Mesendoderm (in vitro differentiated cells): ENCODE data around the gene KCNJ10.

ENCODE experiments used
- DNase-seq: peaks from one replicate; pipeline ENCODE4 v3.0.0; 2013
- H2AK5ac ChIP-seq: 2 replicates; pipeline ENCODE4 v1.6.1; 2013; ENCODE audit warnings: low read length, inconsistent platforms
- H2BK120ac ChIP-seq: 2 replicates; pipeline ENCODE4 v1.6.1; 2013; ENCODE audit warnings: low read depth, mild to moderate bottlenecking, low read length, moderate library complexity, mixed read lengths
- H2BK15ac ChIP-seq: replicated peaks from 2 replicates; pipeline ENCODE4 v1.6.1; 2013; ENCODE audit warnings: low read depth, mild to moderate bottlenecking, moderate library complexity
- H2BK5ac ChIP-seq: 2 replicates; pipeline ENCODE4 v1.6.1; 2013; ENCODE audit warnings: low read length, inconsistent platforms
- H3K18ac ChIP-seq: 2 replicates; pipeline ENCODE4 v1.6.1; 2013; ENCODE audit warnings: mild to moderate bottlenecking, low read length, mixed read lengths
- H3K23ac ChIP-seq: one replicate; pipeline ENCODE4 v1.6.1; 2013; ENCODE audit warnings: low read length
- H3K27ac ChIP-seq: 2 replicates; pipeline ENCODE4 v1.5.1; 2013; ENCODE audit warnings: low read depth, mild to moderate bottlenecking, inconsistent platforms, low read length, moderate library complexity
- H3K27me3 ChIP-seq: 2 replicates; pipeline ENCODE4 v1.6.1; 2013; ENCODE audit warnings: low read length, control low read depth, mild to moderate bottlenecking, inconsistent platforms; ENCODE audit not compliant: insufficient read depth, poor library complexity
- H3K36me3 ChIP-seq: 2 replicates; pipeline ENCODE4 v1.6.1; 2013; ENCODE audit warnings: low read length, inconsistent platforms; ENCODE audit not compliant: control insufficient read depth, insufficient read depth
- H3K4ac ChIP-seq: one replicate; pipeline ENCODE4 v1.6.1; 2013; ENCODE audit warnings: low read depth, mild to moderate bottlenecking, low read length, moderate library complexity
- H3K4me1 ChIP-seq: 2 replicates; pipeline ENCODE4 v1.6.1; 2013; ENCODE audit warnings: low read depth, low read length, inconsistent platforms; ENCODE audit not compliant: control insufficient read depth
- H3K4me2 ChIP-seq: 2 replicates; pipeline ENCODE4 v1.6.1; 2013; ENCODE audit warnings: low read length
- H3K4me3 ChIP-seq: 2 replicates; pipeline ENCODE4 v1.5.1; 2013; ENCODE audit warnings: mild to moderate bottlenecking, low read length
- H3K56ac ChIP-seq: one replicate; pipeline ENCODE4 v1.6.1; 2013; ENCODE audit warnings: low read length
- H3K79me1 ChIP-seq: 2 replicates; pipeline ENCODE4 v1.6.1; 2013; ENCODE audit warnings: low read length, inconsistent platforms
- H3K79me2 ChIP-seq: 2 replicates; pipeline ENCODE4 v1.6.1; 2013; ENCODE audit warnings: mild to moderate bottlenecking, low read length; ENCODE audit not compliant: control insufficient read depth, insufficient read depth
- H3K9ac ChIP-seq: 2 replicates; pipeline ENCODE4 v1.6.1; 2013; ENCODE audit warnings: low read length, inconsistent platforms
- H4K5ac ChIP-seq: one replicate; pipeline ENCODE4 v1.6.1; 2013; ENCODE audit warnings: low read length
- H4K8ac ChIP-seq: one replicate; pipeline ENCODE4 v1.6.1; 2013; ENCODE audit warnings: low read depth, mild to moderate bottlenecking, control low read depth, low read length, moderate library complexity
- WGBS: extraction: QIAGEN DNeasy Blood & Tissue Kit; methylation state at CpG from one replicate; pipeline ENCODE4 v1.1.7; 2013; ENCODE audit warnings: low lambda C conversion rate, missing lambda C conversion rate; ENCODE audit not compliant: insufficient coverage; ENCODE audit errors: extremely low coverage; 5-methylcytosine and 5-hydroxymethylcytosine counted together

KCNJ10 gene

GRCh38 chr1:160071289-160071688 is 1.3 kb upstream of the KCNJ10 start:
- H3K4ac ChIP-seq, result no peak overlapping the region
- H3K4me3 ChIP-seq, result no peak overlapping the region
- no peak overlapping the region for H3K4me2 ChIP-seq
- no peak overlapping the region for H3K23ac ChIP-seq
- H3K18ac ChIP-seq, result no peak overlapping the region
- H3K27me3 ChIP-seq, result no peaks in the 10 kb centered on the region
- peaks cover 5% of the 10 kb centered on the region for H3K4me1 ChIP-seq
- H2BK120ac ChIP-seq, result no peak overlapping the region
- no peak overlapping the region for H3K56ac ChIP-seq
- no peaks in the 10 kb centered on the region for H3K79me2 ChIP-seq
- no peaks in the 10 kb centered on the region for H3K36me3 ChIP-seq
- H3K27ac ChIP-seq, result no peak overlapping the region
- no peak overlapping the region for H4K8ac ChIP-seq
- no peak overlapping the region for H4K5ac ChIP-seq
- no CpG with 5 or more reads among the region's 5 CpGs for WGBS
- H2BK15ac ChIP-seq, result no peak overlapping the region
- H3K9ac ChIP-seq, result no peak overlapping the region
- no peaks in the 10 kb centered on the region for H3K79me1 ChIP-seq
- no peak overlapping the region for H2AK5ac ChIP-seq
- no peak overlapping the region for H2BK5ac ChIP-seq
- no peak for DNase-seq

- H3K9ac ChIP-seq, result peak overlapping the region; percentile 60
- H3K23ac ChIP-seq, result no peak overlapping the region
- H3K4me1 ChIP-seq, result peaks cover 5% of the 10 kb centered on the region
- no peak overlapping the region for H2BK120ac ChIP-seq
- no peak overlapping the region for H2BK15ac ChIP-seq
- peak overlapping the region; percentile 67 for H3K56ac ChIP-seq
- no CpG with 5 or more reads among the region's 46 CpGs for WGBS
- H3K79me1 ChIP-seq, result no peaks in the 10 kb centered on the region
- peak overlapping the region; percentile 90 for H3K4me2 ChIP-seq
- peak overlapping the region; percentile 4 for H3K18ac ChIP-seq
- DNase-seq, result peak; percentile 91
- no peak overlapping the region for H2BK5ac ChIP-seq
- H2AK5ac ChIP-seq, result no peak overlapping the region
- H3K79me2 ChIP-seq, result no peaks in the 10 kb centered on the region
- H3K27ac ChIP-seq, result no peak overlapping the region
- H3K4me3 ChIP-seq, result peak overlapping the region; percentile 61
- H3K4ac ChIP-seq, result no peak overlapping the region
- H3K27me3 ChIP-seq, result no peaks in the 10 kb centered on the region
- no peak overlapping the region for H4K8ac ChIP-seq
- H4K5ac ChIP-seq, result no peak overlapping the region
- no peaks in the 10 kb centered on the region for H3K36me3 ChIP-seq
Observed at GRCh38 chr1:160070243-160071163, 543 bp upstream of the KCNJ10 start.

- H3K9ac ChIP-seq, result no peak overlapping the region
- H4K8ac ChIP-seq, result no peak overlapping the region
- H3K18ac ChIP-seq, result no peak overlapping the region
- no peak overlapping the region for H3K4ac ChIP-seq
- WGBS, result no CpG with 5 or more reads among the region's 5 CpGs
- H3K27me3 ChIP-seq, result no peaks in the 10 kb centered on the region
- H2BK120ac ChIP-seq, result no peak overlapping the region
- DNase-seq, result no peak
- H2BK15ac ChIP-seq, result no peak overlapping the region
- no peak overlapping the region for H3K27ac ChIP-seq
- no peaks in the 10 kb centered on the region for H3K79me2 ChIP-seq
- H2AK5ac ChIP-seq, result no peak overlapping the region
- no peak overlapping the region for H4K5ac ChIP-seq
- H3K23ac ChIP-seq, result no peak overlapping the region
- H2BK5ac ChIP-seq, result no peak overlapping the region
- H3K36me3 ChIP-seq, result no peaks in the 10 kb centered on the region
- H3K4me1 ChIP-seq, result peaks cover 5% of the 10 kb centered on the region
- no peaks in the 10 kb centered on the region for H3K79me1 ChIP-seq
- H3K4me3 ChIP-seq, result no peak overlapping the region
- H3K56ac ChIP-seq, result no peak overlapping the region
- H3K4me2 ChIP-seq, result no peak overlapping the region
Observed at GRCh38 chr1:160068225-160068624, 1.7 kb downstream of the KCNJ10 start.

GRCh38 chr1:160066829-160067745 is 2.9 kb downstream of the KCNJ10 start:
- Histone ChIP-seq H3K9ac (no peak overlapping the region), H2AK5ac (no peak overlapping the region), H3K36me3 (no peaks in the 10 kb centered on the region), H3K4me2 (no peak overlapping the region), H4K5ac (no peak overlapping the region), H3K27ac (no peak overlapping the region), H3K56ac (no peak overlapping the region), H3K4ac (no peak overlapping the region), H4K8ac (no peak overlapping the region), H3K27me3 (no peaks in the 10 kb centered on the region), H2BK5ac (no peak overlapping the region), H2BK15ac (no peak overlapping the region), H2BK120ac (no peak overlapping the region), H3K4me1 (peaks cover 5% of the 10 kb centered on the region), H3K79me2 (no peaks in the 10 kb centered on the region), H3K18ac (no peak overlapping the region), H3K79me1 (no peaks in the 10 kb centered on the region), H3K4me3 (no peak overlapping the region), H3K23ac (no peak overlapping the region)
- peak; percentile 27 for DNase-seq
- WGBS, result no CpG with 5 or more reads among the region's 6 CpGs

- no peaks in the 10 kb centered on the region for H3K36me3 ChIP-seq
- no peak overlapping the region for H2AK5ac ChIP-seq
- no peak overlapping the region for H2BK15ac ChIP-seq
- no peak overlapping the region for H4K8ac ChIP-seq
- no CpG with 5 or more reads among the region's 3 CpGs for WGBS
- DNase-seq, result peak; percentile 73
- no peak overlapping the region for H4K5ac ChIP-seq
- no peaks in the 10 kb centered on the region for H3K79me1 ChIP-seq
- H3K4me2 ChIP-seq, result no peak overlapping the region
- no peak overlapping the region for H3K23ac ChIP-seq
- H3K18ac ChIP-seq, result no peak overlapping the region
- no peak overlapping the region for H3K9ac ChIP-seq
- H2BK120ac ChIP-seq, result no peak overlapping the region
- H3K4ac ChIP-seq, result no peak overlapping the region
- no peaks in the 10 kb centered on the region for H3K27me3 ChIP-seq
- no peak overlapping the region for H3K4me3 ChIP-seq
- no peak overlapping the region for H3K56ac ChIP-seq
- H2BK5ac ChIP-seq, result no peak overlapping the region
- H3K79me2 ChIP-seq, result no peaks in the 10 kb centered on the region
- peaks cover 5% of the 10 kb centered on the region for H3K4me1 ChIP-seq
- no peak overlapping the region for H3K27ac ChIP-seq
Observed at GRCh38 chr1:160064746-160065145, 5.2 kb downstream of the KCNJ10 start.
